Esophagus muscularis mucosa (tissue), 4 donors: ENCODE measurements around the gene QRICH2. TPM values are rescaled to one million over a fixed set of nuclear protein-coding genes. Genes with fewer than 3 reads are reported as not detected.
A peak's percentile ranks its signal among the peaks of the same experiment; 100 is the strongest.

Experiments used
- DNase-seq: peaks from one replicate; pipeline ENCODE4 v3.0.0-alpha.2; 2017; ENCODE audit errors: extremely low spot score
- H3K27ac ChIP-seq, 4 donors: fragments of 200-600 bp; sonication (generic); replicated peaks in 1 of 4; 1 replicate in 3 of 4; 2 replicates in 1 of 4; pipeline ENCODE4 v1.5.1; 2016 to 2019; ENCODE audit warnings: mild to moderate bottlenecking in 1 of 4
- H3K27me3 ChIP-seq, 4 donors: fragments of 200-600 bp; sonication (generic); one replicate each; pipeline versions ENCODE4 v1.5.1 to v1.6.0; 2016 to 2019
- H3K36me3 ChIP-seq, 4 donors: fragments of 200-600 bp; sonication (generic); one replicate each; pipeline ENCODE4 v1.5.1; 2016 to 2019
- H3K4me1 ChIP-seq, 4 donors: fragments of 200-600 bp; sonication (generic); one replicate each; pipeline ENCODE4 v1.5.1; 2016 to 2019
- H3K4me3 ChIP-seq, 4 donors: fragments of 200-600 bp; sonication (generic); 1 replicate in 2 of 4; 2 replicates in 2 of 4; pipeline ENCODE4 v1.5.1; 2016 to 2019; ENCODE audit warnings: mild to moderate bottlenecking in 4 of 4, moderate library complexity in 1 of 4
- H3K9me3 ChIP-seq, 4 donors: fragments of 200-600 bp; sonication (generic); 1 replicate in 3 of 4; 2 replicates in 1 of 4; pipeline ENCODE4 v1.5.1; 2016 to 2019
- CTCF ChIP-seq, 3 experiments: fragments of 200-600 bp in 2 of 3; fragments of 450-650 bp in 1 of 3; sonication (generic) in 2 of 3; IDR thresholded peaks; one replicate each; pipeline ENCODE4 v1.5.1; 2017 to 2019; ENCODE audit warnings: antibody characterized with exemption in 3 of 3, mild to moderate bottlenecking in 2 of 3, moderate library complexity in 1 of 3
- EP300 ChIP-seq: sonication (generic); formaldehyde crosslinking; IDR thresholded peaks from one replicate; pipeline ENCODE4 v1.6.1; 2017; ENCODE audit warnings: antibody characterized with exemption
- POLR2A ChIP-seq: fragments of 450-650 bp; IDR thresholded peaks from one replicate; pipeline ENCODE4 v1.6.1; 2017; ENCODE audit warnings: antibody characterized with exemption, moderate library complexity, mild to moderate bottlenecking, low read depth
- POLR2AphosphoS5 ChIP-seq, 2 donors: sonication (generic); formaldehyde crosslinking; IDR thresholded peaks; one replicate each; pipeline ENCODE4 v1.6.1; 2017; ENCODE audit warnings: antibody characterized with exemption in 2 of 2
- WGBS: methylation state at CpG from one replicate; pipeline ENCODE4 v1.1.5; 2018; 5-methylcytosine and 5-hydroxymethylcytosine counted together
- intact Hi-C: fragments of 100-400 bp; cut with DNase I; formaldehyde crosslinking; loops from one replicate; pipeline ENCODE4 v1.15.1; 2023
- total RNA-seq, 4 donors: library from RNA; depleted of rRNA; stranded (reverse); fragments of >200 nt; gene quantifications; one replicate each; pipeline versions ENCODE4 v1.1.0 to v1.2.1, GENCODE V29; 2016

QRICH2 gene
- total RNA-seq, result 1 to 10 TPM; 1.7 to 2.6 (median 2.1) TPM

- Histone ChIP-seq H3K9me3 (no peaks in the 10 kb centered on the region), H3K4me3 (no peak within 1 kb of the TSS), H3K4me1 (no peaks in the 10 kb centered on the region), H3K36me3 (peaks cover 20 to 61% (median 44%) of the 10 kb centered on the region in 4 donors), H3K27me3 (no peaks in the 10 kb centered on the region), H3K27ac (no peak within 1 kb of the TSS)
- WGBS, result 100% methylated on average over 11 of the region's 44 CpGs
- no peak for DNase-seq
- intact Hi-C loops, result loop anchor here (10.0 kb wide), 1 partner anchor 197 kb away; the partner anchor contains the start of gene RHBDF2
- no peak for TF ChIP-seq POLR2AphosphoS5 (IDR thresholded peaks at IDR 0.05)
- TF ChIP-seq EP300, result no peak
- no peak for TF ChIP-seq POLR2A
- TF ChIP-seq CTCF (IDR thresholded peaks at IDR 0.05), result no peak
Observed at GRCh38 chr17:76307966-76308338, at the start of gene QRICH2. TSS of gene QRICH2 (minus strand) at chr17:76308276. CDS start at chr17:76307998, 278 bp downstream.

- intact Hi-C loops, result no loop called here
- Histone ChIP-seq H3K27me3 (no peaks in the 10 kb centered on the region), H3K36me3 (no peaks in the 10 kb centered on the region), H3K4me1 (peaks cover 20 to 31% (median 26%) of the 10 kb centered on the region in 4 donors), H3K27ac (no peak overlapping the region), H3K4me3 (no peak overlapping the region), H3K9me3 (no peaks in the 10 kb centered on the region)
- 89% methylated on average over 6 of the region's 6 CpGs for WGBS
- no peak for TF ChIP-seq POLR2AphosphoS5 (IDR thresholded peaks at IDR 0.05)
- TF ChIP-seq POLR2A, result no peak
- no peak for TF ChIP-seq EP300
- no peak for TF ChIP-seq CTCF (IDR thresholded peaks at IDR 0.05)
- DNase-seq, result no peak
Observed at GRCh38 chr17:76357597-76358158, 49.6 kb upstream of the QRICH2 start.

GRCh38 chr17:76356803-76357456, 48.9 kb upstream of the QRICH2 start:
- Histone ChIP-seq H3K4me1 (peaks cover 15 to 31% (median 26%) of the 10 kb centered on the region in 4 donors), H3K36me3 (no peaks in the 10 kb centered on the region), H3K9me3 (no peaks in the 10 kb centered on the region), H3K27ac (no peak overlapping the region), H3K4me3 (no peak overlapping the region), H3K27me3 (no peaks in the 10 kb centered on the region)
- DNase-seq, result no peak
- TF ChIP-seq POLR2AphosphoS5 (IDR thresholded peaks at IDR 0.05) (no peak), POLR2A (no peak), CTCF (IDR thresholded peaks at IDR 0.05) (no peak), EP300 (no peak)
- intact Hi-C loops, result no loop called here
- 79% methylated on average over 12 of the region's 12 CpGs for WGBS

- Histone ChIP-seq H3K27ac (no peak overlapping the region), H3K36me3 (no peaks in the 10 kb centered on the region), H3K4me3 (peak overlapping the region in 3 of 4 donors; percentile 97 to 99 (median 98)), H3K9me3 (no peaks in the 10 kb centered on the region), H3K27me3 (no peaks in the 10 kb centered on the region), H3K4me1 (peaks cover 17 to 30% (median 29%) of the 10 kb centered on the region in 4 donors)
- 68% methylated on average over 13 of the region's 13 CpGs for WGBS
- DNase-seq, result no peak
- intact Hi-C loops, result loop anchor here (5.0 kb wide), 1 partner anchor 32 kb away; no protein-coding TSS in a partner anchor
- TF ChIP-seq CTCF (IDR thresholded peaks at IDR 0.05) (no peak), EP300 (no peak), POLR2A (no peak), POLR2AphosphoS5 (IDR thresholded peaks at IDR 0.05) (no peak)
Observed at GRCh38 chr17:76354747-76355310, 46.8 kb upstream of the QRICH2 start.
